Measurements from ENCODE around the gene C6orf118. TPM values are rescaled to one million over a fixed set of nuclear protein-coding genes. Genes with fewer than 3 reads are reported as not detected.

Gene C6orf118
- total and polyA plus RNA-seq, 8 donors, result 1.6 to 6.3 (median 4.8) TPM; not detected in 1

DNA sequence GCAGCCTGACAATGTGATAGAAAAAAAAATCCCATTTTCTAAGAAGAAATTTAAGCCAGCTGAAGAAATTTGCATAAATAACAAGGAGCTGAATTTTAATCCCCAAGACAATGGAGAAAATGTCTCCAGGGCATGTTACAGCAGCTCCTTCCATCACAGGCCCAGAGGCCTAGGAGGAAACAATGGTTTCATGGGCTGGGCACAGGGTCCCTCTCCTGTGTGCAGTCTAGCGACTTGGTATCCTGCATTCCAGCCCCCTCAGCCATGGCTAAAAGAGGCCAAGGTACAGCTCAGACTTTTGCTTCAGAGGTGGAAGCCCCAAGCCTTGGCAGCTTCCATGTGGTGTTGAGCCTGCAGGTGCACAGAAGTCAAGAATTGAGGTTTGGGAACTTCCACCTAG lies 73.1 kb downstream of the C6orf118 start:
- Histone ChIP-seq H3K9me3 (peaks cover 0 to 36% of the 10 kb centered on the region in 2 donors), H3K27me3 (no peaks in the 10 kb centered on the region), H3K36me3 (no peaks in the 10 kb centered on the region), H3K27ac (no peak overlapping the region), H3K4me1 (no peaks in the 10 kb centered on the region), H3K4me3 (no peak overlapping the region)
- TF ChIP-seq, protein P1, sequence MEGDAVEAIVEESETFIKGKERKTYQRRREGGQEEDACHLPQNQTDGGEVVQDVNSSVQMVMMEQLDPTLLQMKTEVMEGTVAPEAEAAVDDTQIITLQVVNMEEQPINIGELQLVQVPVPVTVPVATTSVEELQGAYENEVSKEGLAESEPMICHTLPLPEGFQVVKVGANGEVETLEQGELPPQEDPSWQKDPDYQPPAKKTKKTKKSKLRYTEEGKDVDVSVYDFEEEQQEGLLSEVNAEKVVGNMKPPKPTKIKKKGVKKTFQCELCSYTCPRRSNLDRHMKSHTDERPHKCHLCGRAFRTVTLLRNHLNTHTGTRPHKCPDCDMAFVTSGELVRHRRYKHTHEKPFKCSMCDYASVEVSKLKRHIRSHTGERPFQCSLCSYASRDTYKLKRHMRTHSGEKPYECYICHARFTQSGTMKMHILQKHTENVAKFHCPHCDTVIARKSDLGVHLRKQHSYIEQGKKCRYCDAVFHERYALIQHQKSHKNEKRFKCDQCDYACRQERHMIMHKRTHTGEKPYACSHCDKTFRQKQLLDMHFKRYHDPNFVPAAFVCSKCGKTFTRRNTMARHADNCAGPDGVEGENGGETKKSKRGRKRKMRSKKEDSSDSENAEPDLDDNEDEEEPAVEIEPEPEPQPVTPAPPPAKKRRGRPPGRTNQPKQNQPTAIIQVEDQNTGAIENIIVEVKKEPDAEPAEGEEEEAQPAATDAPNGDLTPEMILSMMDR (IDR thresholded peaks at IDR 0.05), result no peak
- intact Hi-C loops (cut with DNase I), result no loop called here
- DNase-seq, result no peak
- no peak for ATAC-seq

DNA sequence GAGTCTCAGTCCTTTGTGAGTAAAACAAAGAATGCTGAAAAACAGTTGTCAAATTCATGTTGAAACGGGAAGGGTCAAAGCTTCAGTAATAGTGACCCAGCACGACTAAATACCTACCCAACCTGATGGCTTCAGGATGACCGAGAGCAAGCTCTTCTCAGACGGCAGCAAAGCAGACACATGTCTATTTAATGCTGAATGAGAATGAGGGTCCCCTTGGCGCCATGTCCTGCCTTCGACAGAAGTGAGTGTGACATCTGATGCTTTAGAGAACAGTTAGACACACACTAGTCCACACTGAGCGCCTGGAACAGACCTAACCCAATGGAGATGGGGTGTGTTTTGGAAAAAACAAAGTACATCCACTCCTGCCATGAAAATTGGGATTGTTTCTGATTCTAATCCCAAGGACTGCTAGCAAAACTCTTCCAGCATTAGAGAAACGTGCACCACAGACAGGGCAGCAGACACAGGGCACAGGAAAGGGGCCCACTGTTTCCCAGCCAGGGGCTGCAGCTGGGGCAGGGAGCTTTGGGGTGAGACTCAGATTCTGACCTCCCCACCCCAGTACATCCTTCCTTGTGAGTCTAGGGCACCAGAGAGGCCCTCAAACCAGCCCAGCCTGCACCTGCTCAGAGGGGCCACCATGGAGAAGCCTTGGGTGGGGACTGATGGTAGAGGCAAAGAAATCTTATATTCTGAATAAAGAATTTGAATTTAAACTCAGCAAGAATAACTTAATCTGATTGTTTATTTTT lies 76.5 kb downstream of the C6orf118 start:
- Histone ChIP-seq H3K36me3 (no peaks in the 10 kb centered on the region), H3K27me3 (no peaks in the 10 kb centered on the region), H3K4me1 (no peaks in the 10 kb centered on the region), H3K9me3 (peaks cover 0 to 34% of the 10 kb centered on the region in 2 donors), H3K4me3 (no peak overlapping the region), H3K27ac (no peak overlapping the region)
- intact Hi-C loops (cut with DNase I), result no loop called here
- DNase-seq (no peak), ATAC-seq (no peak)
- TF ChIP-seq, protein P1 (IDR thresholded peaks at IDR 0.05), result no peak

DNA sequence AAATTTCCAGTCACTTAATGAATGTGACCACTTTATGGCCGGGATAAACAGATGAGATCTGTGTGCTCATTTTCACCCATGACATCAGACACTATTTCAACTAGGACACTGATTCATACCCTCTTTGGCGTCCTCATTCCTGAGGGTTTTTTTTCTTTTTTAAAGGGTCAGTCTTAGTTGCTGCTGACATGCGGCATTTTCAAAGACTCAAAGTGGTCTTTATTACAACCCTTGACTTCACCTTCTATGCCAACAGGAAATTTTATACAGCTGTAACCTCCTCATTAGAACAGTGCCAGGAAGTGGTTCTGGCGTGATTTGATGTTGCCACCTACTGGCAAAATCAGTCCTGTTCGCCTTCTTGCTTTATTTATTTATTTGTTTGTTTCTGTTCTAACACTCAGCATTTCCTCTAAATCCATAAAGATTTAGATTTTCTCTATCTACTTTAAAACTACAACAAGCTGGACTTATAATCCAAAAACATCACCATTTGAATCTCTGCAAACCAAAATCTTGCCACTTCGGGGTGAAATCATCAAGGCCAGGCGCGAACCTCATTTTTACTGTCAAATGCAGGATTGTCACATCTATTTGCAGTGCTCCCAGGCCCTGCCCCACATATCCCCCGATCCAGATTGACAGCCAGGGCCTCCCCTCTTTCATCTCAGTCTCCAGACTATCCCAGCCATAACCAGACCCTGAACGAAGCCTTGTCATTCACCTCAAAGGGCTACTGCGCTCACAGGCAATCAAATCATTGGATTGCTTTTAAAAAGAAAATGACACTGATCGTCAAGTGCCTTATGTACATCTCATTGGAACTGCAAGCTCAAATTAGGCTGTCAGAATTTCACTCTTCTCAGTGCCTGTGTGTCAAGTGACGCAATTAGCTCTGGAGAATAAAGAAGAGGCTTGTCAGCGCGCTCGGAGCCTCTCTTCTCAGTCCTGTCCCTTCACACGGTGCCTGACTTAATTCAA lies 77.5 kb downstream of the C6orf118 start:
- TF ChIP-seq, protein P1 (IDR thresholded peaks at IDR 0.05), result peak in 1 of 2 donors; percentile 26
- peaks cover 0 to 24% of the 10 kb centered on the region in 2 donors for H3K9me3 ChIP-seq
- peak in 1 of 4 donors; percentile 35 for DNase-seq
- H3K4me3 ChIP-seq, result no peak overlapping the region
- no peaks in the 10 kb centered on the region for H3K36me3 ChIP-seq
- H3K4me1 ChIP-seq, result no peaks in the 10 kb centered on the region
- H3K27ac ChIP-seq, result no peak overlapping the region
- no peaks in the 10 kb centered on the region for H3K27me3 ChIP-seq
- ATAC-seq, result peak; percentile 52
- intact Hi-C loops (cut with DNase I), result no loop called here

DNA sequence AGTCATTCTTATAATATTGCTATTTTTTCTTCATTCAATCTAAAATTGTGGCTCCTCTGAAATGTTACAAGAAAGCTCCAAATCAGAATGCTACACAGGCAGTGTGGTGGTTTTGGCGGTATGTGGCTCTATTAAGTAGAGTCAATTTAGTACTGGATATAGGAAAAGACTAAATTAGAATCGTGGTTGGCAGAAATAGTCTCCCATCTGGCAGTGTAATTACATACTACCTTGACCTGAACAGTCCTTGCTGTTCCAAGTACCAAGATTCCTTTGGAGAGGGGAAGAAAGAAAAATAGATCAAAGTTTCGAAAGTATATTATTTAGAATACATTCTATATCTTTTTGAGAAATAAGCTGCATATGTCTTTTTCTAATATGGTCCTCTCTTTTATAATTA lies 78.2 kb downstream of the C6orf118 start:
- Histone ChIP-seq H3K4me3 (no peak overlapping the region), H3K36me3 (no peaks in the 10 kb centered on the region), H3K27me3 (no peaks in the 10 kb centered on the region), H3K27ac (no peak overlapping the region), H3K9me3 (peaks cover 0 to 17% of the 10 kb centered on the region in 2 donors), H3K4me1 (no peaks in the 10 kb centered on the region)
- ATAC-seq (no peak), DNase-seq (no peak)
- TF ChIP-seq, protein P1 (IDR thresholded peaks at IDR 0.05), result no peak
- intact Hi-C loops (cut with DNase I), result no loop called here

All from left lung (tissue), 10 donors.